Uterus (tissue), 2 donors: ENCODE data around the gene APOC4.

Experiments used
- POLR2A ChIP-seq, 2 donors: fragments of 450-650 bp; IDR thresholded peaks; one replicate each; pipeline ENCODE4 v1.6.1; 2016; ENCODE audit warnings: antibody characterized with exemption in 2 of 2, mild to moderate bottlenecking in 1 of 2, moderate library complexity in 1 of 2
- TF ChIP-seq, protein P1 (sequence below), 4 experiments: fragments of 200-600 bp in 2 of 4; fragments of 450-650 bp in 2 of 4; sonication (generic) in 2 of 4; IDR thresholded peaks; one replicate each; pipeline ENCODE4 v1.5.1; 2016 to 2019; ENCODE audit warnings: antibody characterized with exemption in 4 of 4, mild to moderate bottlenecking in 2 of 4, moderate library complexity in 1 of 4

DNA sequence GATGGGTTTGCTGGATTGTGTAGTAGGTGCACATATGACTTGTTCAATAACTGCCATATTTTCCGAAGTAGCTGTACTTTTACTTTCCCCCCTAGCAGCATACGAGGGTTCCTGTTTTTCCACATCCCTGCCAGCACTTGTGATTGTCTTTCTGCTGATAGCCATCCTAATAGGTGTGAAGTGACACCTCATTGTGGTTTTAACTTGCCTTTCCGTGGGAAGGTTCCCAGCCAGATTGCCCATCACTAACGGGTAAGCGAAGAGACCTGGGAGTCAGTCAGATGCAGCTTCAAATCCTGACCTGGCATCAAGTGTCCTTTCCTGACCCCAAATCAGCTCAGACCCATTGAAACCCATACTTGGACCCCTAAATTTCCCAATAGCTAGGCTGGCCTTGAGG, 17.7 kb downstream of the APOC4 start:
- no peak for TF ChIP-seq POLR2A (IDR thresholded peaks at IDR 0.05)
- TF ChIP-seq, protein P1, sequence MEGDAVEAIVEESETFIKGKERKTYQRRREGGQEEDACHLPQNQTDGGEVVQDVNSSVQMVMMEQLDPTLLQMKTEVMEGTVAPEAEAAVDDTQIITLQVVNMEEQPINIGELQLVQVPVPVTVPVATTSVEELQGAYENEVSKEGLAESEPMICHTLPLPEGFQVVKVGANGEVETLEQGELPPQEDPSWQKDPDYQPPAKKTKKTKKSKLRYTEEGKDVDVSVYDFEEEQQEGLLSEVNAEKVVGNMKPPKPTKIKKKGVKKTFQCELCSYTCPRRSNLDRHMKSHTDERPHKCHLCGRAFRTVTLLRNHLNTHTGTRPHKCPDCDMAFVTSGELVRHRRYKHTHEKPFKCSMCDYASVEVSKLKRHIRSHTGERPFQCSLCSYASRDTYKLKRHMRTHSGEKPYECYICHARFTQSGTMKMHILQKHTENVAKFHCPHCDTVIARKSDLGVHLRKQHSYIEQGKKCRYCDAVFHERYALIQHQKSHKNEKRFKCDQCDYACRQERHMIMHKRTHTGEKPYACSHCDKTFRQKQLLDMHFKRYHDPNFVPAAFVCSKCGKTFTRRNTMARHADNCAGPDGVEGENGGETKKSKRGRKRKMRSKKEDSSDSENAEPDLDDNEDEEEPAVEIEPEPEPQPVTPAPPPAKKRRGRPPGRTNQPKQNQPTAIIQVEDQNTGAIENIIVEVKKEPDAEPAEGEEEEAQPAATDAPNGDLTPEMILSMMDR (IDR thresholded peaks at IDR 0.05) = no peak
